ENCODE data around the gene THRB. TPM values are rescaled to one million over a fixed set of nuclear protein-coding genes. Genes with fewer than 3 reads are reported as not detected.

Gene THRB
- total and polyA plus RNA-seq, 9 of the 15 experiments (the other 6 are each of a cell fraction or from before 2014, with no cell fraction given) = 1.7 to 14.9 (median 6.9) TPM

DNA sequence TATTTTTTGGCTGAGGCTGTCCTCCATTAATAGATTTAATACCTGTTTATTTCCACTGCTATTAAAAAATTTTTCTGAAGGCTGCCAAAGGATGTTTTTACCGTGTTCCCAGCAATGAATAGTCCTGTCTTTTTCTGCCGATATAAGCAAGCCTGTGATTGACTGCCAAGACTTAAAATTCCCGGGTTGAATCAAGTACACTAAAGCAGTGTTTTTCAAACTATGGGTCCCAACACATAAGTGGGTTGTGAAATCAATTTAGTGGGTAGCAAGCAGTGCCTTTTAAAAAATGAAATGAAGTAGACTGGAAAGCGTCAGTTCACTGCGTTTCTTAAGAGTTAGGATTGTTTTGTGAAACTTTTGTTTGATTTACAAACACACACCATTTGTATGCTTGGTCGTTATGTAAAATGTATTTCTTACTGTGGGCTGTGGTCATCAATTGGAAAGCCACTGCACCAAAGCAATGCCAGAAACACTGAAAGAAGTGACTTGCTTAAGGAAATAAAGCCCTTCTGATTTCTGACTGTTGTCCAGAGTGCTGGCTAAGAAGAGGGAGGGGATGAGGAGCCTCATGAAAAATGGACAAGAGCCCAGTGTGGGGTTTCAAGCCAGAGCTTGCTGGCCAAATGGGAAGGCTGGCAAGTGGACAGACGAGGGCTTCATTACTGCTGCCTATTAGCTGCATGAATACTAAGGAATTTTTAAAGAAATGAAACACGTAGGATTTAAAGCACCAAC is 206.0 kb downstream of the THRB start:
- Histone ChIP-seq H3K79me2 (ENCODE audit: control insufficient read depth, insufficient read depth, low read length) (no peaks in the 10 kb centered on the region), H3K4me3 (no peak overlapping the region), H3K4me1 (replicated peaks in 1 of 2; ENCODE audit: control insufficient read depth in 2 of 2, insufficient read depth in 2 of 2, low read length in 2 of 2) (no peaks in the 10 kb centered on the region), H4K20me1 (replicated peaks; ENCODE audit: control insufficient read depth, insufficient read depth, low read length) (no peaks in the 10 kb centered on the region), H3K27me3 (ENCODE audit: control insufficient read depth in 2 of 2, insufficient read depth in 2 of 2, low read length in 2 of 2) (no peaks in the 10 kb centered on the region), H3K27ac (ENCODE audit: extremely low read depth, low read depth, low read length) (no peak overlapping the region), H2AFZ (ENCODE audit: low read depth, low read length) (no peak overlapping the region), H3K36me3 (ENCODE audit: control insufficient read depth, insufficient read depth, low read length) (no peaks in the 10 kb centered on the region), H3K4me2 (ENCODE audit: insufficient read depth, low read length) (no peak overlapping the region), H3K9me3 (replicated peaks; ENCODE audit: control insufficient read depth, insufficient read depth, low read depth, low read length) (no peaks in the 10 kb centered on the region), H3K9ac (ENCODE audit: insufficient read depth in 1 of 2, low read depth in 2 of 2, low read length in 2 of 2) (no peak overlapping the region), H3K9me1 (ENCODE audit: control insufficient read depth, insufficient read depth, low read length) (no peaks in the 10 kb centered on the region)
- ChIA-PET CTCF (ENCODE audit: low intra/inter-chr PET ratio) (no interaction called here), POLR2A (interaction anchor here (0.6 kb wide), 1 partner anchor 333 kb away, joined by 4 read pairs; no protein-coding TSS in a partner anchor)
- ATAC-seq (no peak), DNase-seq (ENCODE audit: extremely low read depth in 1 of 4, low spot score in 3 of 4) (no peak), FAIRE-seq (no peak)
- TF ChIP-seq MAFF (IDR thresholded peaks at IDR 0.05; ENCODE audit: low read length) (no peak), ZNF354B (CRISPR knock-in tag; IDR thresholded peaks at IDR 0.05) (no peak), TOE1 (IDR thresholded peaks at IDR 0.05; ENCODE audit: borderline replicate concordance) (no peak), TOE1 (CRISPR knock-in tag; IDR thresholded peaks at IDR 0.05; ENCODE audit: borderline replicate concordance, low read depth) (no peak), ZNF124 (CRISPR knock-in tag; IDR thresholded peaks at IDR 0.05) (no peak), ZNF79 (CRISPR knock-in tag; IDR thresholded peaks at IDR 0.05; ENCODE audit: low read depth) (no peak)
- in situ Hi-C loops (cut with MboI) = no loop called here
- BruUV-seq (replicated peaks) = no TSS peak
- 46% methylated on average over 8 of the region's 8 CpGs for WGBS (ENCODE audit: insufficient coverage, low coverage, missing lambda C conversion rate)
- intact Hi-C loops (cut with micrococcal nuclease) = no loop called here

Data from K562 (cell line).